Breast epithelium (tissue), 4 donors: ENCODE measurements around the gene MTMR1. TPM values are rescaled to one million over a fixed set of nuclear protein-coding genes. Genes with fewer than 3 reads are reported as not detected.

Source experiments
- DNase-seq, 2 donors: peaks; one replicate each; pipeline ENCODE4 v3.0.0-alpha.2; 2019; ENCODE audit warnings: low spot score in 2 of 2
- H3K27ac ChIP-seq, 2 donors: fragments of 200-600 bp; sonication (generic) in 1 of 2; one replicate each; pipeline ENCODE4 v1.5.1; 2016 to 2019; ENCODE audit warnings: mild to moderate bottlenecking in 1 of 2
- H3K27me3 ChIP-seq, 2 donors: fragments of 200-600 bp; sonication (generic) in 1 of 2; one replicate each; pipeline versions ENCODE4 v1.5.1 to v1.6.0; 2017 to 2019; ENCODE audit warnings: control low read depth in 1 of 2, mild to moderate bottlenecking in 1 of 2
- H3K36me3 ChIP-seq: fragments of 200-600 bp; one replicate; pipeline ENCODE4 v1.5.1; 2019
- H3K4me1 ChIP-seq, 2 donors: fragments of 200-600 bp; sonication (generic); one replicate each; pipeline ENCODE4 v1.5.1; 2016 to 2019; ENCODE audit warnings: control low read depth in 1 of 2
- H3K4me3 ChIP-seq, 3 donors: fragments of 200-600 bp; sonication (generic); 1 replicate in 2 of 3; 2 replicates in 1 of 3; pipeline ENCODE4 v1.5.1; 2016 to 2019; ENCODE audit warnings: mild to moderate bottlenecking in 3 of 3, moderate library complexity in 2 of 3
- H3K9me3 ChIP-seq, 2 donors: fragments of 200-600 bp; sonication (generic) in 1 of 2; one replicate each; pipeline ENCODE4 v1.5.1; 2016 to 2019; ENCODE audit warnings: control low read depth in 1 of 2
- CTCF ChIP-seq, 3 donors: fragments of 450-650 bp; IDR thresholded peaks; one replicate each; pipeline ENCODE4 v1.5.1; 2016 to 2017; ENCODE audit warnings: antibody characterized with exemption in 3 of 3, mild to moderate bottlenecking in 3 of 3, moderate library complexity in 3 of 3
- POLR2A ChIP-seq: fragments of 450-650 bp; IDR thresholded peaks from one replicate; pipeline ENCODE4 v1.6.1; 2016; ENCODE audit warnings: antibody characterized with exemption, mild to moderate bottlenecking, moderate library complexity
- POLR2AphosphoS5 ChIP-seq, 3 donors: sonication (generic); formaldehyde crosslinking; IDR thresholded peaks; one replicate each; pipeline ENCODE4 v1.6.1; 2017; ENCODE audit warnings: antibody characterized with exemption in 3 of 3
- intact Hi-C: fragments of 100-400 bp; cut with DNase I; formaldehyde crosslinking; loops from one replicate; pipeline ENCODE4 v1.15.1; 2023; ENCODE audit warnings: low total_unique reads
- total RNA-seq, 3 donors: library from RNA; depleted of rRNA; stranded (reverse); fragments of >200 nt; gene quantifications; one replicate each; pipeline ENCODE4 v1.1.0, GENCODE V29; 2016

MTMR1 gene
- total RNA-seq, 3 donors from 2014 or later: 13.6 to 35.6 (median 23.3) TPM

DNA sequence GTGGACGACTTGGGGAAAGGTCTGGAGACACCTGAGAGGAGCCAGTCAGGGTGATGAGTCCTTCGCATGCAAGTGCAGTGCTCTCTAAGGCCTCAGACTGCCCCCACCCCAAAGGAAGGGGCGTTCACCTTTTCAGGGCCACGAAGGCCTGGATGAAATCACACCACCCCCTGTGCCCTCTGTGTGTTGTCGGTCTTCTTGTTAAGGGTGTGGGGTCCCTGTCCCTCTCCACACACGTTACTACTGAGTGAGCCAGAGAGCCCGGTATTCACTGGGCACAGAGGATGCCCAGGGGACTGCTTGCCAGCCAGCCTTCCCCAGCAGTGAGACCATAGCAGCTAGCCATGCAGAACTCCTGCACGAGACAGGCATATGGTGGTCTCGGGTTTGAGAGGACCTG lies 72.0 kb downstream of the MTMR1 start:
- H3K27ac ChIP-seq: no peak overlapping the region
- TF ChIP-seq POLR2A: no peak
- TF ChIP-seq POLR2AphosphoS5 (IDR thresholded peaks at IDR 0.05): no peak
- no peak for TF ChIP-seq CTCF (IDR thresholded peaks at IDR 0.05)
- no peaks in the 10 kb centered on the region for H3K9me3 ChIP-seq
- intact Hi-C loops: no loop called here
- H3K4me3 ChIP-seq: no peak overlapping the region
- no peak for DNase-seq
- no peaks in the 10 kb centered on the region for H3K36me3 ChIP-seq
- peaks cover 0 to 4% of the 10 kb centered on the region in 2 donors for H3K27me3 ChIP-seq
- H3K4me1 ChIP-seq: no peaks in the 10 kb centered on the region

- H3K4me3 ChIP-seq: no peak overlapping the region
- no peaks in the 10 kb centered on the region for H3K36me3 ChIP-seq
- DNase-seq: no peak
- peaks cover 0 to 4% of the 10 kb centered on the region in 2 donors for H3K27me3 ChIP-seq
- no peak overlapping the region for H3K27ac ChIP-seq
- no peaks in the 10 kb centered on the region for H3K4me1 ChIP-seq
- no peak for TF ChIP-seq POLR2AphosphoS5 (IDR thresholded peaks at IDR 0.05)
- no peak for TF ChIP-seq POLR2A
- TF ChIP-seq CTCF (IDR thresholded peaks at IDR 0.05): no peak
- intact Hi-C loops: no loop called here
- no peaks in the 10 kb centered on the region for H3K9me3 ChIP-seq
Measured at GRCh38 chrX:150765782-150766350, 72.7 kb downstream of the MTMR1 start.

- Histone ChIP-seq H3K4me3 (no peak overlapping the region), H3K9me3 (no peaks in the 10 kb centered on the region), H3K27me3 (peaks cover 0 to 4% of the 10 kb centered on the region in 2 donors), H3K4me1 (no peaks in the 10 kb centered on the region), H3K27ac (peak overlapping the region in 1 of 2 donors; percentile 52), H3K36me3 (no peaks in the 10 kb centered on the region)
- TF ChIP-seq CTCF (IDR thresholded peaks at IDR 0.05) (no peak), POLR2A (no peak), POLR2AphosphoS5 (IDR thresholded peaks at IDR 0.05) (no peak)
- intact Hi-C loops: no loop called here
- DNase-seq: no peak
Measured at GRCh38 chrX:150766351-150767044, 73.3 kb downstream of the MTMR1 start.

- Histone ChIP-seq H3K36me3 (no peaks in the 10 kb centered on the region), H3K27ac (peak overlapping the region in 1 of 2 donors; percentile 52), H3K4me3 (no peak overlapping the region), H3K9me3 (no peaks in the 10 kb centered on the region), H3K4me1 (no peaks in the 10 kb centered on the region), H3K27me3 (no peaks in the 10 kb centered on the region)
- DNase-seq: no peak
- intact Hi-C loops: no loop called here
- TF ChIP-seq POLR2AphosphoS5 (IDR thresholded peaks at IDR 0.05) (no peak), CTCF (IDR thresholded peaks at IDR 0.05) (no peak)
Measured at GRCh38 chrX:150767045-150767395, 73.8 kb downstream of the MTMR1 start.

DNA sequence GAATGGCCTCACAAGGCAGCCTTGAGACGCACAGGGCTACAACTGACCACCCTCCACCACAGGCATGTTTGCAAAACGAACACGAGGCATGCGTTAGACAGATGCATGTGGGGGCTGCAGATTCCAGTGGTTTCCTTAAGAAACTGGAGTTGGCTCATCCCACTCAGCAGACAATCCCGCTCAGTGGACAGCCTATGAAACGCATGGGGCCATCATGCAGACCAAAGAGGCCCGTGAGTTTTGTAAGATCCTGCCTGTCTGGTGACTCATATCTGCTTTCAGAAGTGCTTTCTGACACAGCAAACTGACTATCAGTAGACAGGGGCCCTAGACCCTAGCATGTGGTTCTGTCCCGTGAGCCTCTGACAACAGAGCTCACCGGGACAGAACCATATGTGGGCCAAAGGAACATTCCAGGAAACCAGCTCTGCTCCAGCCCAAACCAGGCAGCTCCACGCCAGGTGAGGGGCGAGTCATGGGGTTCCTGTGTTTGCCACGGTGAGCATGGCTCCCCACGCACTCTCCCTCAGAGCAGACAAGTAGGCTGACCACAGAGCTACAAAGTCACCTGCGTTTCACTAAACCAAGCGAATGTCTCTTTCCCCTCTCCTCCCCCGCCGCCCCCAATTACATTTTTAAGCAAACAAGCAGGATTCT lies 74.4 kb downstream of the MTMR1 start:
- no peaks in the 10 kb centered on the region for H3K4me1 ChIP-seq
- no peaks in the 10 kb centered on the region for H3K36me3 ChIP-seq
- peak overlapping the region in 1 of 2 donors; percentile 83 for H3K27ac ChIP-seq
- H3K4me3 ChIP-seq: no peak overlapping the region
- intact Hi-C loops: no loop called here
- H3K27me3 ChIP-seq: no peaks in the 10 kb centered on the region
- H3K9me3 ChIP-seq: no peaks in the 10 kb centered on the region
- no peak for DNase-seq
- TF ChIP-seq POLR2AphosphoS5 (IDR thresholded peaks at IDR 0.05) (no peak), POLR2A (no peak), CTCF (IDR thresholded peaks at IDR 0.05) (no peak)
